AG10803 (cell line): ENCODE results near the gene TMUB1.
A peak's percentile ranks its signal among the peaks of the same experiment; 100 is the strongest.

Experiments
- DNase-seq: peaks from one replicate; pipeline ENCODE4 v3.0.0; 2010; ENCODE audit warnings: low read depth
- H3K4me3 ChIP-seq: 2 replicates; pipeline ENCODE4 v1.5.1; 2011; ENCODE audit warnings: mild to moderate bottlenecking, low read length, control low read depth
- CTCF ChIP-seq: conservative IDR thresholded peaks from 2 replicates; pipeline ENCODE4 v1.5.1; 2011; ENCODE audit warnings: mild to moderate bottlenecking, low read length, control low read depth, inconsistent platforms

Gene TMUB1

DNA sequence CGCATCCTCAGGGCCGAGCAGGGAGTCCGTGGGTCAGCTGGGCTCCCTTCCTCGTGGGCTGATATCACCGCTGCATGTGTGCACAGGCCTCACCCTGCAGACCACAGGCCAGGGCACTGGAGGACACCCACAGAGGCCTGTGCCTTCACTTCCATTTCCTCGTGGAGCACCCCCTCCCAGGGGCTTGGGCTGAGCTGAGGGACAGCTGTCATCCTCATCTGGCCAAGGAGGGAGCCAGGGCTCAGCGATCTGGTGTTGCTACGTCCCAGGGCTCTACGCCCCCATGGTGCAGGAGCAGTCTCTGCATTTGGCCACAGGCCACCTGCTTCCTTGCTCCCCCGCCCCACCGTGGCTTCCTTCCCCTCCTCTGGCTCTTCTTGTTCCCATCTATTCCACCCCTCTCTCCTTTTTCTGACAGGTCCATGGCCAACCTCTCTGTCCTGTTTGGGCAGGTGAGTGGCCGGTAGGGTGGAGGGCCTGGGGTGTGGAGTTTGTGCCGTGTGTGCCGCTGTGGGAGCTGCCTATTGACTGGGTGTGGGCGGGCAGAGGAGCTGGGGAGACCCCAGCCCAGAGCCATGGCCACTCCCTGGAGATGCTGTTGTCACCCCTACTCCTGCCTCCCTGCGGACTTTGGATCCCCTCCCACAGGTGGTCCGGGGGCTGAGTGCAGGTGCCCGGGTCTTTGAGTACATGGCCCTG is 43.3 kb downstream of the TMUB1 start:
- H3K4me3 ChIP-seq, result no peak overlapping the region
- TF ChIP-seq CTCF, result no peak
- DNase-seq, result no peak

DNA sequence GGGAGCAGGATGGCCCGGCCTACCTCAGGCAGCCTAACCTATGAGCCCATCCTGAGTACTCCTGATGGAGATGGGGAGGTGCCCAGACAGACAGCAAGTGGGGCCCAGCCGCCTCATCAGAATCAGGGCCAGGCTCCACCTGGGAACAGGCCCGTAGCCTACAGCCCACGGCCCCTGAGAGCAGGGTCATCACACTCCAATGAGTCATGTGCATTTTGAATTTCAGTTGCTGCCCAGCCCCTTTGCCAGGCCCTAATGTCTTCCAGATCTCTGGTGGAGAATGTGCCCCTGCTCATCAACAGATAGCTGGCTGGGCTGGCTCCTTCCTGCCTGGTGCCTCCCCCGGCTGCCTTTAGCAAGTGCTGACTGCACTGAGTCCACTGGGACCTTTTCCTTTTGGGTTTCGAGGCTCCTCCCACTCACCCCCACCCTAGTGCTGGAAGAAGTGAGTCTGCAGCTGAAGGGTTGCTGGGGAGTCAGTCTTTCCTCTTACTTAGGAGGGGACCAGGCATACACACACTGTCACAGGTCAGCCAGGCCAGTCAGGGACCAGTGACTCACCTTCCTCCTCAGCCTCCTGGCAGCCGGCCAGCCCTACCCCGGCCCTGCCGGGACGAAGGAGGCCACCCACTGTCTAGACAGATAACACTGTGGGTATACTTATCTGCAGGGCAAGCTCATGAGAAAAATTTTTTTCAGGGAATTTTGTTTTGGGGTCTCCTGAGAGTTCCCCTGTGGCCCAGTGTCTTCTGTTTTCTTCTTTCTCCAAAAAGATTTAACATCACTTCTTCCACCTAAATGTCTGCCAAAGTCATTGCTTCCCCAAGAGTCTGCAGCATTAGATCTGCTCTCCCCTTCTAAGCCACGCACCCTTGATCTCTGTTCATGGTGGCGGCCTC is 44.1 kb downstream of the TMUB1 start:
- H3K4me3 ChIP-seq, result no peak overlapping the region
- DNase-seq, result peak; percentile 79
- no peak for TF ChIP-seq CTCF

DNA sequence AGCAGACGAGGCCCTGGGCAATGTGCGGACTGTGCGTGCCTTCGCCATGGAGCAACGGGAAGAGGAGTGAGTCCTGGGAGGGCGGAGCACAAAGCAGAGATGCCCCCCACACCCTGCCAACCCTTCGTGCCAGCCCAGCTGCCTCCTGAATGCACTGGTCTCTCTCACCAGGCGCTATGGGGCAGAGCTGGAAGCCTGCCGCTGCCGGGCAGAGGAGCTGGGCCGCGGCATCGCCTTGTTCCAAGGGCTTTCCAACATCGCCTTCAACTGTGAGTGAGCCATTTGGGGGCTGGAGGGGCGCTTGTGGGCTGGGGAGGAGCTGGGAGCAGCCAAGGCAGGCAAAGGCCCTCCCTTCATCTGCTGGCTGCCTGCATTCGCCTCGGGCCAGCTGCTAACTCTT is 47.4 kb downstream of the TMUB1 start:
- DNase-seq, result no peak
- TF ChIP-seq CTCF, result no peak
- no peak overlapping the region for H3K4me3 ChIP-seq

DNA sequence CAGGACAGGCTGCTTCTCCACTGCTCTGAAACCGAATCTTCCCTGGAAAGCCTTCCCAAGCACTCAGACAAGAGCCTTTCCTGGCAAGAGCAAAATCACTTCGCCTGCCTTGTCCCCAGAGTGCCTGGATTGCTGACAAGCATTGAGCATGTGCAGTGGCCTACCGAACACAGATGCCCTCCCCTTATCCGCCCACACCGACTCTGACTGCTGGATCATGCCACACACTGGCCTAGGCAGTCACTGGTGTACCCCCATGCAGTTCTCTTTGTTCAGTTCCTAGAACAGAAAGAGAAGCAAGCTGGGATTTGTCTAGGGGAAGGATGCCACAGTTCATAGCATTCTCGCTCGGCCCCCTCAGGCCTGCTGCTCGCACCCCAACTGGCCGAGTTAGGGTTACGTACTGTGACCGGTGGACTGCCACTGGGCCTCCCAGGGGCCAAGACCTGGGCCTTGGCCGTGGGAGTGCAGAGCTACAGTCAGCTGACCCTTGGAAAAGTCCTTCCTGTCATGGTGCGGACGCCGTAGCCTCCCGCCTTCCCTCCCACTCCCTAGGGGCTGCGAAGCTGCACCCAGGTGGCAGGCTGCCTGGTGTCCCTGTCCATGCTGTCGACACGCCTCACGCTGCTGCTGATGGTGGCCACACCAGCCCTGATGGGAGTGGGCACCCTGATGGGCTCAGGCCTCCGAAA is 48.1 kb downstream of the TMUB1 start:
- DNase-seq, result no peak
- no peak for TF ChIP-seq CTCF
- H3K4me3 ChIP-seq, result no peak overlapping the region

GRCh38 chr7:151034312-151035025 is 48.8 kb downstream of the TMUB1 start:
- no peak for TF ChIP-seq CTCF
- no peak overlapping the region for H3K4me3 ChIP-seq
- no peak for DNase-seq

DNA sequence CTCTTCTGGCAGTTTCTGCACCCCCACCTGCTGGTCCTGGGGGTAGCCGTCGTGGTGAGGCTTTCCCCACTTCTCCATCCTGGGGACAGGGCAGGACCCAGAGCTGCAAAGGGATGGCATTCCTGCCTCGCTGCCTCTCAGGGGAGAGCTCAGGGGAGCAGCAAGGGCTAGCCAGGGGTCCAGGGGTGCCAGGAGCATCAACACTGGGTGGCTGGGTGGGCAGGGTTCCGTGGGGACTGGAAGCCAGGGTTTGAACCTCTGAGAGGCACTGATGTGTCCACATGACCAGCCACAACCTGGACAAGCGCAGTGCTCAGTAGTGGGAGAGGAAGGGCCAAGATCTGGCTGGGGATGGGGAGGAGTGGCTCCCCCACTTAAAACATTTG is 49.4 kb downstream of the TMUB1 start:
- H3K4me3 ChIP-seq, result no peak overlapping the region
- no peak for TF ChIP-seq CTCF
- DNase-seq, result no peak
